Measurements from ENCODE around the gene MUC5AC.
"Not testable (repeated sequence)": the region's sequence is repeated elsewhere in the genome, so short reads cannot be mapped to it uniquely, and the experiment has no call there.

Gene MUC5AC

DNA sequence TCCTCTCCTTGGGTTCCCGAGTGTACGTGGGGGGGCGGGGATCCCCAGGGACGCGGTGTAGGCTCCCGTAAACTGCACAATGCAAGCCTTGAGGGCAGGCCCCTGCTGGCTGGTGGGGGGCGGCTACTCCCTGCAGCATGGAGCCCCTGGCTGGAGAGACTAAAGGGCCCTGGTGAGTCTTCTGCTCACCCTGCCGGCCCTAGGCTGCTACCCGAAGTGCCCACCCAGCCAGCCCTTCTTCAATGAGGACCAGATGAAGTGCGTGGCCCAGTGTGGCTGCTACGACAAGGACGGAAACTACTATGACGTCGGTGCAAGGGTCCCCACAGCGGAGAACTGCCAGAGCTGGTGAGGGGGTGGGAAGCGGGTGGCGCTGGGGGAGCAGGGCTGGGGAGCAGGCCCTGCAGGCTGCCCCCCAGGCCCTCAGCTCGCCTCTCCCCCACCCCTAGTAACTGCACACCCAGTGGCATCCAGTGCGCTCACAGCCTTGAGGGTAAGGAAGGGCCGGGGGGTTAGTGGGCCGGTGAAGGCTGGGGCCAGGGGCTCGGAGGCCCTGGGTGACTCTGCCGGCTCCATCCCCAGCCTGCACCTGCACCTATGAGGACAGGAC lies 81.9 kb downstream of the MUC5AC start:
- H3K4me2 ChIP-seq (ENCODE audit: low read length), result no peak overlapping the region
- H3K79me2 ChIP-seq (ENCODE audit: control insufficient read depth, insufficient read depth, low read length), result no peaks in the 10 kb centered on the region
- no peak overlapping the region for H4K8ac ChIP-seq (ENCODE audit: low read depth, low read length)
- H2BK15ac ChIP-seq (replicated peaks; ENCODE audit: low read depth), result no peak overlapping the region
- no peak overlapping the region for H2AK5ac ChIP-seq (ENCODE audit: low read length)
- H3K4ac ChIP-seq (ENCODE audit: low read depth, low read length), result no peak overlapping the region
- H3K18ac ChIP-seq (ENCODE audit: low read length), result no peak overlapping the region
- no peak overlapping the region for H3K4me3 ChIP-seq (ENCODE audit: low read length)
- H3K27me3 ChIP-seq (ENCODE audit: insufficient read depth, low read length, poor library complexity), result no peaks in the 10 kb centered on the region
- H3K79me1 ChIP-seq (ENCODE audit: low read length), result no peaks in the 10 kb centered on the region
- no peak overlapping the region for H3K56ac ChIP-seq (ENCODE audit: low read length)
- H3K4me1 ChIP-seq (ENCODE audit: control insufficient read depth, low read depth, low read length), result no peaks in the 10 kb centered on the region
- H3K27ac ChIP-seq (ENCODE audit: low read depth, low read length), result no peak overlapping the region
- no CpG with 5 or more reads among the region's 23 CpGs for WGBS (ENCODE audit: extremely low coverage, insufficient coverage, low lambda C conversion rate)
- H2BK120ac ChIP-seq (ENCODE audit: low read depth, low read length), result no peak overlapping the region
- no peak overlapping the region for H3K9ac ChIP-seq (ENCODE audit: low read length)
- no peak overlapping the region for H3K23ac ChIP-seq (ENCODE audit: low read length)
- H4K5ac ChIP-seq (ENCODE audit: low read length), result no peak overlapping the region
- no peak overlapping the region for H2BK5ac ChIP-seq (ENCODE audit: low read length)
- no peaks in the 10 kb centered on the region for H3K36me3 ChIP-seq (ENCODE audit: control insufficient read depth, insufficient read depth, low read length)
- no peak for DNase-seq

DNA sequence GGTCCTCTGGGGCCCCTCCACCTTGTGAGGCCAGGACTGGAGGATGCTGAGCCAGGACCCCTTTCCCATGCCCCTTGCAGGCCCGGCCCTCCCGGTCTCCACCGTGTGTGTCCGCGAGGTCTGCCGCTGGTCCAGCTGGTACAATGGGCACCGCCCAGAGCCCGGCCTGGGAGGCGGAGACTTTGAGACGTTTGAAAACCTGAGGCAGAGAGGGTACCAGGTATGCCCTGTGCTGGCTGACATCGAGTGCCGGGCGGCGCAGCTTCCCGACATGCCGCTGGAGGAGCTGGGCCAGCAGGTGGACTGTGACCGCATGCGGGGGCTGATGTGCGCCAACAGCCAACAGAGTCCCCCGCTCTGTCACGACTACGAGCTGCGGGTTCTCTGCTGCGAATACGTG lies 83.0 kb downstream of the MUC5AC start:
- H2BK15ac ChIP-seq (replicated peaks; ENCODE audit: low read depth), result no peak overlapping the region
- no peak overlapping the region for H4K5ac ChIP-seq (ENCODE audit: low read length)
- H3K4ac ChIP-seq (ENCODE audit: low read depth, low read length), result no peak overlapping the region
- no peaks in the 10 kb centered on the region for H3K27me3 ChIP-seq (ENCODE audit: insufficient read depth, low read length, poor library complexity)
- WGBS (ENCODE audit: extremely low coverage, insufficient coverage, low lambda C conversion rate), result no CpG with 5 or more reads among the region's 25 CpGs
- H2BK120ac ChIP-seq (ENCODE audit: low read depth, low read length), result no peak overlapping the region
- H2AK5ac ChIP-seq (ENCODE audit: low read length), result no peak overlapping the region
- H3K4me1 ChIP-seq (ENCODE audit: control insufficient read depth, low read depth, low read length), result no peaks in the 10 kb centered on the region
- H2BK5ac ChIP-seq (ENCODE audit: low read length), result no peak overlapping the region
- no peak overlapping the region for H3K4me3 ChIP-seq (ENCODE audit: low read length)
- DNase-seq, result no peak
- no peak overlapping the region for H3K56ac ChIP-seq (ENCODE audit: low read length)
- no peak overlapping the region for H3K27ac ChIP-seq (ENCODE audit: low read depth, low read length)
- H3K4me2 ChIP-seq (ENCODE audit: low read length), result no peak overlapping the region
- no peaks in the 10 kb centered on the region for H3K79me2 ChIP-seq (ENCODE audit: control insufficient read depth, insufficient read depth, low read length)
- no peaks in the 10 kb centered on the region for H3K36me3 ChIP-seq (ENCODE audit: control insufficient read depth, insufficient read depth, low read length)
- no peaks in the 10 kb centered on the region for H3K79me1 ChIP-seq (ENCODE audit: low read length)
- no peak overlapping the region for H3K9ac ChIP-seq (ENCODE audit: low read length)
- H4K8ac ChIP-seq (ENCODE audit: low read depth, low read length), result no peak overlapping the region
- no peak overlapping the region for H3K23ac ChIP-seq (ENCODE audit: low read length)
- H3K18ac ChIP-seq (ENCODE audit: low read length), result no peak overlapping the region

DNA sequence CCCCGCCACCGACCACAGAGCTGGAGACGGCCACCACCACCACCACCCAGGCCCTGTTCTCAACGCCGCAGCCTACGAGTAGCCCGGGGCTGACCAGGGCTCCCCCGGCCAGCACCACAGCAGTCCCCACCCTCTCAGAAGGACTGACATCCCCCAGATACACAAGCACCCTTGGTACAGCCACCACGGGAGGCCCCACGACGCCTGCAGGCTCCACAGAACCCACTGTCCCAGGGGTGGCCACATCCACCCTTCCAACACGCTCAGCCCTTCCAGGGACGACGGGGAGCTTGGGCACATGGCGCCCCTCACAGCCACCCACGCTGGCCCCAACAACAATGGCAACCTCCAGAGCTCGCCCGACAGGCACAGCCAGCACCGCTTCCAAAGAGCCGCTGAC lies 84.0 kb downstream of the MUC5AC start:
- Histone ChIP-seq H3K4me3 (ENCODE audit: low read length) (no peak overlapping the region), H3K4me2 (ENCODE audit: low read length) (no peak overlapping the region), H3K9ac (ENCODE audit: low read length) (no peak overlapping the region), H3K4me1 (ENCODE audit: control insufficient read depth, low read depth, low read length) (no peaks in the 10 kb centered on the region), H4K8ac (ENCODE audit: low read depth, low read length) (no peak overlapping the region), H2BK5ac (ENCODE audit: low read length) (no peak overlapping the region), H2AK5ac (ENCODE audit: low read length) (no peak overlapping the region), H3K23ac (ENCODE audit: low read length) (no peak overlapping the region), H3K79me1 (ENCODE audit: low read length) (no peaks in the 10 kb centered on the region), H4K5ac (ENCODE audit: low read length) (no peak overlapping the region), H3K36me3 (ENCODE audit: control insufficient read depth, insufficient read depth, low read length) (no peaks in the 10 kb centered on the region), H2BK15ac (replicated peaks; ENCODE audit: low read depth) (no peak overlapping the region), H3K4ac (ENCODE audit: low read depth, low read length) (no peak overlapping the region), H3K79me2 (ENCODE audit: control insufficient read depth, insufficient read depth, low read length) (no peaks in the 10 kb centered on the region), H3K18ac (ENCODE audit: low read length) (no peak overlapping the region), H3K56ac (ENCODE audit: low read length) (no peak overlapping the region), H2BK120ac (ENCODE audit: low read depth, low read length) (no peak overlapping the region), H3K27me3 (ENCODE audit: insufficient read depth, low read length, poor library complexity) (no peaks in the 10 kb centered on the region), H3K27ac (ENCODE audit: low read depth, low read length) (no peak overlapping the region)
- no CpG with 5 or more reads among the region's 20 CpGs for WGBS (ENCODE audit: extremely low coverage, insufficient coverage, low lambda C conversion rate)
- no peak for DNase-seq

DNA sequence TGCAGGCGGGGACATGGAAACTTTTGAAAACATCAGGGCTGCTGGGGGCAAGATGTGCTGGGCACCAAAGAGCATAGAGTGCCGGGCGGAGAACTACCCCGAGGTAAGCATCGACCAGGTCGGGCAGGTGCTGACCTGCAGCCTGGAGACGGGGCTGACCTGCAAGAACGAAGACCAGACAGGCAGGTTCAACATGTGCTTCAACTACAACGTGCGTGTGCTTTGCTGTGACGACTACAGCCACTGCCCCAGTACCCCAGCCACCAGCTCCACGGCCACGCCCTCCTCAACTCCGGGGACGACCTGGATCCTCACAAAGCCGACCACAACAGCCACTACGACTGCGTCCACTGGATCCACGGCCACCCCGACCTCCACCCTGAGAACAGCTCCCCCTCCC lies 84.5 kb downstream of the MUC5AC start:
- no peak overlapping the region for H2BK15ac ChIP-seq (replicated peaks; ENCODE audit: low read depth)

DNA sequence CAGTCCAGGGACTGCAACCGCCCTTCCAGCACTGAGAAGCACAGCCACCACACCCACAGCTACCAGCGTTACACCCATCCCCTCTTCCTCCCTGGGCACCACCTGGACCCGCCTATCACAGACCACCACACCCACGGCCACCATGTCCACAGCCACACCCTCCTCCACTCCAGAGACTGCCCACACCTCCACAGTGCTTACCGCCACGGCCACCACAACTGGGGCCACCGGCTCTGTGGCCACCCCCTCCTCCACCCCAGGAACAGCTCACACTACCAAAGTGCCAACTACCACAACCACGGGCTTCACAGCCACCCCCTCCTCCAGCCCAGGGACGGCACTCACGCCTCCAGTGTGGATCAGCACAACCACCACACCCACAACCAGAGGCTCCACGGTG lies 85.0 kb downstream of the MUC5AC start:
- H3K9ac ChIP-seq (ENCODE audit: low read length); H3K79me2 ChIP-seq (ENCODE audit: control insufficient read depth, insufficient read depth, low read length); H4K8ac ChIP-seq (ENCODE audit: low read depth, low read length); H3K18ac ChIP-seq (ENCODE audit: low read length); H3K4me2 ChIP-seq (ENCODE audit: low read length); H3K79me1 ChIP-seq (ENCODE audit: low read length); H2BK15ac ChIP-seq (replicated peaks; ENCODE audit: low read depth); H2BK5ac ChIP-seq (ENCODE audit: low read length); H3K23ac ChIP-seq (ENCODE audit: low read length); H3K4me1 ChIP-seq (ENCODE audit: control insufficient read depth, low read depth, low read length); H2BK120ac ChIP-seq (ENCODE audit: low read depth, low read length); H2AK5ac ChIP-seq (ENCODE audit: low read length); H3K27me3 ChIP-seq (ENCODE audit: insufficient read depth, low read length, poor library complexity); H3K27ac ChIP-seq (ENCODE audit: low read depth, low read length); H3K56ac ChIP-seq (ENCODE audit: low read length); H4K5ac ChIP-seq (ENCODE audit: low read length); H3K36me3 ChIP-seq (ENCODE audit: control insufficient read depth, insufficient read depth, low read length); H3K4ac ChIP-seq (ENCODE audit: low read depth, low read length); DNase-seq; H3K4me3 ChIP-seq (ENCODE audit: low read length): not testable (repeated sequence)
- WGBS (ENCODE audit: extremely low coverage, insufficient coverage, low lambda C conversion rate), result no CpG with 5 or more reads among the region's 11 CpGs

More for the DNA sequence above, 84.5 kb downstream of the MUC5AC start:
- Histone ChIP-seq H3K56ac (ENCODE audit: low read length) (no peak overlapping the region), H2BK5ac (ENCODE audit: low read length) (no peak overlapping the region), H3K4ac (ENCODE audit: low read depth, low read length) (no peak overlapping the region), H3K4me2 (ENCODE audit: low read length) (no peak overlapping the region), H3K23ac (ENCODE audit: low read length) (no peak overlapping the region), H4K5ac (ENCODE audit: low read length) (no peak overlapping the region), H3K27ac (ENCODE audit: low read depth, low read length) (no peak overlapping the region), H3K79me2 (ENCODE audit: control insufficient read depth, insufficient read depth, low read length) (no peaks in the 10 kb centered on the region), H2BK120ac (ENCODE audit: low read depth, low read length) (no peak overlapping the region), H3K4me1 (ENCODE audit: control insufficient read depth, low read depth, low read length) (no peaks in the 10 kb centered on the region), H3K9ac (ENCODE audit: low read length) (no peak overlapping the region), H4K8ac (ENCODE audit: low read depth, low read length) (no peak overlapping the region), H3K27me3 (ENCODE audit: insufficient read depth, low read length, poor library complexity) (no peaks in the 10 kb centered on the region), H3K18ac (ENCODE audit: low read length) (no peak overlapping the region), H3K36me3 (ENCODE audit: control insufficient read depth, insufficient read depth, low read length) (no peaks in the 10 kb centered on the region), H3K79me1 (ENCODE audit: low read length) (no peaks in the 10 kb centered on the region), H3K4me3 (ENCODE audit: low read length) (no peak overlapping the region), H2AK5ac (ENCODE audit: low read length) (no peak overlapping the region)
- WGBS (ENCODE audit: extremely low coverage, insufficient coverage, low lambda C conversion rate), result no CpG with 5 or more reads among the region's 20 CpGs
- DNase-seq, result no peak

DNA sequence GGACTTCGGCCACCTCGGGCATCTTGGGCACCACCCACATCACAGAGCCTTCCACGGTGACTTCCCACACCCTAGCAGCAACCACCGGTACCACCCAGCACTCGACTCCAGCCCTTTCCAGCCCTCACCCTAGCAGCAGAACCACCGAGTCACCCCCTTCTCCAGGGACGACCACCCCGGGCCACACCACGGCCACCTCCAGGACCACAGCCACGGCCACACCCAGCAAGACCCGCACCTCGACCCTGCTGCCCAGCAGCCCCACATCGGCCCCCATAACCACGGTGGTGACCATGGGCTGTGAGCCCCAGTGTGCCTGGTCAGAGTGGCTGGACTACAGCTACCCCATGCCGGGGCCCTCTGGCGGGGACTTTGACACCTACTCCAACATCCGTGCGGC lies 85.8 kb downstream of the MUC5AC start:
- no CpG with 5 or more reads among the region's 18 CpGs for WGBS (ENCODE audit: extremely low coverage, insufficient coverage, low lambda C conversion rate)
- not testable (repeated sequence) for H3K9ac ChIP-seq (ENCODE audit: low read length); H3K36me3 ChIP-seq (ENCODE audit: control insufficient read depth, insufficient read depth, low read length); H3K4ac ChIP-seq (ENCODE audit: low read depth, low read length); H2BK15ac ChIP-seq (replicated peaks; ENCODE audit: low read depth); H2BK120ac ChIP-seq (ENCODE audit: low read depth, low read length); H4K8ac ChIP-seq (ENCODE audit: low read depth, low read length); H3K27me3 ChIP-seq (ENCODE audit: insufficient read depth, low read length, poor library complexity); H3K4me1 ChIP-seq (ENCODE audit: control insufficient read depth, low read depth, low read length); H3K79me2 ChIP-seq (ENCODE audit: control insufficient read depth, insufficient read depth, low read length); H3K79me1 ChIP-seq (ENCODE audit: low read length); H4K5ac ChIP-seq (ENCODE audit: low read length); H3K23ac ChIP-seq (ENCODE audit: low read length); H3K4me2 ChIP-seq (ENCODE audit: low read length); H2AK5ac ChIP-seq (ENCODE audit: low read length); H3K18ac ChIP-seq (ENCODE audit: low read length); H3K4me3 ChIP-seq (ENCODE audit: low read length); DNase-seq; H2BK5ac ChIP-seq (ENCODE audit: low read length); H3K27ac ChIP-seq (ENCODE audit: low read depth, low read length); H3K56ac ChIP-seq (ENCODE audit: low read length)

Data from mesendoderm (in vitro differentiated cells).